ENCODE data around the gene PLIN4.

GRCh38 chr19:4455719-4456475, 62.4 kb downstream of the PLIN4 start:
- TF ChIP-seq EZH2phosphoT487 (IDR thresholded peaks at IDR 0.05; ENCODE audit: insufficient read depth, low read depth) (no peak), EZH2 (IDR thresholded peaks at IDR 0.05; ENCODE audit: insufficient read depth, poor library complexity, severe bottlenecking) (no peak)
